ENCODE results near the gene SERPINA1. TPM values are rescaled to one million over a fixed set of nuclear protein-coding genes. Genes with fewer than 3 reads are reported as not detected.

The SERPINA1 gene
- 1,017 TPM for total RNA-seq
- long read RNA-seq, transcript SERPINA1-207 (5 exons, 3,144 nt) = minor isoform, 157 of 1,380 reads
- long read RNA-seq, transcript SERPINA1-205 (6 exons, 1,628 nt) = minor isoform, 21 of 1,380 reads
- long read RNA-seq, transcript SERPINA1-209 (6 exons, 1,559 nt) = minor isoform, 30 of 1,380 reads
- long read RNA-seq, transcript SERPINA1-202 (5 exons, 1,622 nt) = major isoform, 1,030 of 1,380 reads
- long read RNA-seq, partial matches to known transcripts = 69 of 1,380 reads
- long read RNA-seq, other reads (novel, unspliced or antisense) = 65 of 1,380 reads

DNA sequence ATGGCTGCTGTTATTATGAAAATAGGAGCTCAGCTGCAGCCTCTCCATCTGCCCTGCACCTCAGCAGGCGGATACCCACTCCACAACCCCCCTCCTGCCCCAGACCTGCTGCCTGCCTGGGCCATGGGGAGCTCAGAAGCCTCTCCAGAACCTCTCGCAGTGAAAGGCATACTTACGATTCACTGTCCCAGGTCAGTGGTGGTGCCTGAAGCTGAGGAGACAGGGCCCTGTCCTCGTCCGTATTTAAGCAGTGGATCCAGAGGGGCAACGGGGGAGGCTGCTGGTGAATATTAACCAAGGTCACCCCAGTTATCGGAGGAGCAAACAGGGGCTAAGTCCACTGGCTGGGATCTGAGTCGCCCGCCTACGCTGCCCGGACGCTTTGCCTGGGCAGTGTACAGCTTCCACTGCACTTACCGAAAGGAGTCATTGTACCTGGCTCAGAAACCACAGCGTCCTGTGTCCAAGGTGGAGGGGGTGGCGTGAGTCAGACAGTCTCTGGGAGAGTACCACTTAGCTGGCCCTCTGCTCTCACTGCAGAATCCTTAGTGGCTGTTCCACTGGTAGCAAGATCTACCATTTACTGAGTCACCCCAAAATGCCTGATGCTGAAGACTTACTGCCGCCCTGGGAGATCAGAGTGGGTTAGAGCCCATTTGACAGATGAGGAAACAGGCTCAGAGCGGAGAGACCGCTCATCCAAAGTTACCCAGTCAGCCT is at the start of gene SERPINA1:
TSS of gene SERPINA1 (minus strand) at position 219 of the 720 bp plus-strand sequence. CDS start 5,365 bp downstream, outside the sequence.
- peak within 1 kb of the TSS; percentile 44 for H3K4me3 ChIP-seq
- no peaks in the 10 kb centered on the region for H3K36me3 ChIP-seq
- intact Hi-C loops (cut with DNase I) = no loop called here
- TF ChIP-seq, protein P1, sequence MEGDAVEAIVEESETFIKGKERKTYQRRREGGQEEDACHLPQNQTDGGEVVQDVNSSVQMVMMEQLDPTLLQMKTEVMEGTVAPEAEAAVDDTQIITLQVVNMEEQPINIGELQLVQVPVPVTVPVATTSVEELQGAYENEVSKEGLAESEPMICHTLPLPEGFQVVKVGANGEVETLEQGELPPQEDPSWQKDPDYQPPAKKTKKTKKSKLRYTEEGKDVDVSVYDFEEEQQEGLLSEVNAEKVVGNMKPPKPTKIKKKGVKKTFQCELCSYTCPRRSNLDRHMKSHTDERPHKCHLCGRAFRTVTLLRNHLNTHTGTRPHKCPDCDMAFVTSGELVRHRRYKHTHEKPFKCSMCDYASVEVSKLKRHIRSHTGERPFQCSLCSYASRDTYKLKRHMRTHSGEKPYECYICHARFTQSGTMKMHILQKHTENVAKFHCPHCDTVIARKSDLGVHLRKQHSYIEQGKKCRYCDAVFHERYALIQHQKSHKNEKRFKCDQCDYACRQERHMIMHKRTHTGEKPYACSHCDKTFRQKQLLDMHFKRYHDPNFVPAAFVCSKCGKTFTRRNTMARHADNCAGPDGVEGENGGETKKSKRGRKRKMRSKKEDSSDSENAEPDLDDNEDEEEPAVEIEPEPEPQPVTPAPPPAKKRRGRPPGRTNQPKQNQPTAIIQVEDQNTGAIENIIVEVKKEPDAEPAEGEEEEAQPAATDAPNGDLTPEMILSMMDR (IDR thresholded peaks at IDR 0.05) = no peak
- H3K27me3 ChIP-seq = no peaks in the 10 kb centered on the region
- H3K4me1 ChIP-seq = peaks cover 39% of the 10 kb centered on the region
- H3K27ac ChIP-seq = peak within 1 kb of the TSS; percentile 81
- DNase-seq (peak; percentile 85), ATAC-seq (peak; percentile 59)
- no peaks in the 10 kb centered on the region for H3K9me3 ChIP-seq

DNA sequence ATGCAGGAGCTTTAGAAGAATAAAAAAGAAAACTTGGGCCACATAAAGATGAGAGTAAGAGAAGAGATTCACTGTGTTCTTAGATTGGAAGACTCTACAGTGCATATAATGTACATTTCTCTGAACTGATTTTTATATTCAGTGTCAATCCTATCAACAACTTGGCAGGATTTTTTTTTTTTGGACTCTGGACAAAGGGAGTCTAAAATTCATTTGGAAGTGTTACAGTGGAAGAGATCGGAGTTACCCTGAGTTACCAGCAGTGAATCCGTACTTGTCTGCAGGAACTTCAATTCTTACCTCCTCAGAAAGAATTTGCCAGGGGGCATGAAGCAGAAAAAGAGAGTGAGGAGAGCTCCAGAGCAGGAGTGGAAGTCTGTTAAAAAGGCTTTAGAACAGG is 40.2 kb upstream of the SERPINA1 start:
- H3K27me3 ChIP-seq = no peaks in the 10 kb centered on the region
- H3K27ac ChIP-seq = no peak overlapping the region
- no peaks in the 10 kb centered on the region for H3K4me1 ChIP-seq
- no peaks in the 10 kb centered on the region for H3K9me3 ChIP-seq
- no peak for DNase-seq
- TF ChIP-seq, protein P1 (IDR thresholded peaks at IDR 0.05) = no peak
- ATAC-seq = no peak
- intact Hi-C loops (cut with DNase I) = no loop called here
- H3K4me3 ChIP-seq = no peak overlapping the region
- H3K36me3 ChIP-seq = no peaks in the 10 kb centered on the region

DNA sequence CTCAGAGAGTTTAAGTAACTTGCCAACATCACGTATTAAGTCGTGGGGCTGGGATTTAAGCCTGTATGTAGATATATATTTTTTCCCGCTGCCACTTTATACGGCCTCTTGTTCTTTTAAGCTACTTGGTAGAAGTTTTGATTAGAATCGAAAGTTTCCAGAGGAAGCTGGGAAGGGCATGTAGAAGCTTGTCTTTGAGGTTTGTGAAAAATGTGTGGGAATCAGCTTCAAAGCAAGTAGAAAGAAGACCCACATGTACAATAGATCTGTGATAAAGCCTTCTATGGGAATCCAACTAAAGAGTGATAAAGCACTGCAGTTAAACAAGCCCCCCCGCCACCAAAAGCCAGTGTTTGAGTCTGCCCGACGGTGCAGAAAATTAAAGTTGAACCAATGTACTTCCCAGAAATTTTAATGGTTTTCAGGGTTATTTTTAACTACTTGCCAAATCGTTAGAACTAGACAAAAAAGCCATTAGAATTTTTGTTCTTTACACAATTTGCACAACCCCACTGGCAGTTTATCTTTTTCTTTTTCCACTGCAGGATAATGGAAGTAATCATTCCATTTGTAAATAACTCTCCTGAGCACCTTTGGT is 38.7 kb upstream of the SERPINA1 start:
- intact Hi-C loops (cut with DNase I) = no loop called here
- no peaks in the 10 kb centered on the region for H3K4me1 ChIP-seq

DNA sequence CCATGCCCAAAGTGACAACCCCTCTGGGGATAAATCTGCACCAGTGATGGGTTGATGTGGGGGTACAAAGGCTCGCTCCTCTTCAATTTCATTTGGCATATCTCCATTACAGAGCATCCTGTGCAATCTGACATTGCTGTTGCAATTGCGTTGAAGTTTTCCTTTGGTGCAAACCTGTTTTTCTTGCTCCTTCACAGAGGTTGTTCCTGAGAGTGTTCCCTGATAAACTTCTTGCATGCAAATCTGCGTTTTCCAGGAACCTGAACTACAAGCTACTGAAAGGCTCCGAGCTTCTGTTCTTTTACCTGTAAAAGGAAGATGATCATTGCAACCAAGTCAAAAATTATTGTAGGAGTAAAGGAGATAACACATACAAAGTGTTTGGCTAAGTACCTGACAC is 38.1 kb upstream of the SERPINA1 start:
- DNase-seq (no peak), ATAC-seq (no peak)
- Histone ChIP-seq H3K27ac (no peak overlapping the region), H3K9me3 (no peaks in the 10 kb centered on the region), H3K36me3 (no peaks in the 10 kb centered on the region), H3K27me3 (no peaks in the 10 kb centered on the region), H3K4me3 (no peak overlapping the region), H3K4me1 (no peaks in the 10 kb centered on the region)
- TF ChIP-seq, protein P1 (IDR thresholded peaks at IDR 0.05) = no peak
- intact Hi-C loops (cut with DNase I) = no loop called here

More for the DNA sequence above, 38.7 kb upstream of the SERPINA1 start:
- DNase-seq (no peak), ATAC-seq (no peak)
- TF ChIP-seq, protein P1 (IDR thresholded peaks at IDR 0.05) = no peak
- Histone ChIP-seq H3K36me3 (no peaks in the 10 kb centered on the region), H3K4me3 (no peak overlapping the region), H3K9me3 (no peaks in the 10 kb centered on the region), H3K27ac (no peak overlapping the region), H3K27me3 (no peaks in the 10 kb centered on the region)

DNA sequence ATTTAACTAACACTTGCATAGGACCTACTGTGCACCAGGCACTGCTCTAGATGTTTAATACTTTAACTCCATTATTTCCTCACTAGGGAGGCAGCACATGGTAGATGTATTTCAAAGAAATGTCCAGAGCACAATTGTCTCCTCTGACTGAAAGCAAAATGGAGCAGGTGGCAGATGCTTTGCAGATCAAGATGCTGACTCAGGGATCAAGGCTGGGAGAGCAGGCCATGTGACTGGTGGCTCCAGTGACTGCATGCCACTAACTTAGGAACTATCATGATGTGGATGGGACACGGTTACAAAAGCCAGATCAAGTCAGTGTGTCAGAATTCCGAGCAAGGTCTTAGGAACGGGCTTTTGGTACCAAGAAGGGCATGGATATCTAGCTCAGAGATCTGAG is 36.0 kb upstream of the SERPINA1 start:
- ATAC-seq (no peak), DNase-seq (no peak)
- no peaks in the 10 kb centered on the region for H3K4me1 ChIP-seq
- H3K27ac ChIP-seq = no peak overlapping the region
- H3K9me3 ChIP-seq = no peaks in the 10 kb centered on the region
- no peaks in the 10 kb centered on the region for H3K36me3 ChIP-seq
- H3K4me3 ChIP-seq = no peak overlapping the region
- TF ChIP-seq, protein P1 (IDR thresholded peaks at IDR 0.05) = no peak
- no peaks in the 10 kb centered on the region for H3K27me3 ChIP-seq
- intact Hi-C loops (cut with DNase I) = no loop called here

Measured in upper lobe of right lung (tissue), 1 donor.